ENCODE measurements around the gene ACTR1B. TPM values are rescaled to one million over a fixed set of nuclear protein-coding genes. Genes with fewer than 3 reads are reported as not detected.
"Not testable (repeated sequence)": the region's sequence is repeated elsewhere in the genome, so short reads cannot be mapped to it uniquely, and the experiment has no call there.

The ACTR1B gene
- 10 to 100 TPM; 87.4 to 94.3 TPM for total RNA-seq

DNA sequence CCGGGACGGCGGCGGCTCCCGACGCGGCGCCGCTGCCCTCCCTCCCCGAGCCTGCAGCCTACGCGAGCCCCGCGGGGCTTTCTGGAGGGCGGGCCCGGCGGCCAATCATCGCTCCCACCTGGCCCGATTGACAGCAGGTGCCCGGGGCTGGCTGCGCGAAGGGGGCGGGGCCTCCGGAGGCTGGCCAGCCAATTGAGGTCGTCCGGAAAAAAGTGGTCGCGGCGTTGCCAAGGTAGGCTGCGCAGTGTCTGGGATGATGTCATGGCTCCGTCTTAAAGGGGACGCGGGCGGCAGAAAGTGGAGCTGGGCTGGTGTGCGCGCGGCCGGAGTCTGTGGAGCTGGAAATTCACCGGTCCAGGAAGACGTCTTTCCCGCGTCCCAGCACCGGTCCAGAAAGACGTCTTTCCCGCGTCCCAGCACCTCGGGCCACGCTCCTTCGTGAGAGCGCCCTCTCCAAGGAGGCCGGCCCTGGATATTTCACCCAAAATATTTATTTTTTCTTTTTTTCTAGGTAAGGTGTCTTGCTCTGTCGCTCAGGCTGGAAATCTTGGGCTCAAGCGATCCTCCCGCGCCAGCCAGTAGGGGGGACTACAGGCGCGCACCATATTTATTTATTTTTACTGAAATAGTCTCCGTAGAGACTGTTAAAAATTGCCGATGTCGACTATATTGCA is at the start of gene ACTR1B:
TSS of gene ACTR1B (minus strand) at position 83 of the 674 bp plus-strand sequence. CDS start 154 bp downstream, outside the sequence.
- Mint-ChIP-seq H3K4me3 (peak within 1 kb of the TSS; percentile 91), H3K4me1 (peaks cover 34% of the 10 kb centered on the region), H3K27me3 (no peaks in the 10 kb centered on the region)

GRCh38 chr2:97712693-97713295 is 49.0 kb upstream of the ACTR1B start:
- peak; percentile 25 for ATAC-seq
- CTCF ChIA-PET = interaction anchor here (1.0 to 24.7 kb wide), 10 partner anchors 13 to 122 kb away, joined by 3 to 621 read pairs (median 4); partner anchors contain the start of genes ANKRD36B and COX5B
- Mint-ChIP-seq H3K4me1 (peaks cover 64% of the 10 kb centered on the region), H3K4me3 (peak overlapping the region; percentile 83), H3K27me3 (no peaks in the 10 kb centered on the region), H3K36me3 (peaks cover 34% of the 10 kb centered on the region), H3K27ac (peak overlapping the region; percentile 100), H3K9me3 (ENCODE audit: low read depth) (no peaks in the 10 kb centered on the region)
- no peak for DNase-seq

More for the DNA sequence above, at the start of gene ACTR1B:
- H3K36me3 Mint-ChIP-seq = peaks cover 11% of the 10 kb centered on the region
- CTCF ChIA-PET = interaction anchor here (0.7 to 8.2 kb wide), 14 partner anchors 9 to 337 kb away, joined by 3 to 102 read pairs (median 4); partner anchors contain the start of genes COX5B and ZAP70
- ATAC-seq (peak; percentile 88), DNase-seq (peak; percentile 99)
- H3K9me3 Mint-ChIP-seq (ENCODE audit: low read depth) = no peaks in the 10 kb centered on the region
- peak within 1 kb of the TSS; percentile 99 for H3K27ac Mint-ChIP-seq

GRCh38 chr2:97712175-97712574 is 48.3 kb upstream of the ACTR1B start:
- CTCF ChIA-PET = interaction anchor here (1.1 to 24.7 kb wide), 5 partner anchors 13 to 122 kb away, joined by 3 to 621 read pairs (median 40); partner anchors contain the start of gene ANKRD36B
- Mint-ChIP-seq H3K36me3 (peaks cover 34% of the 10 kb centered on the region), H3K4me3 (peak overlapping the region; percentile 83), H3K4me1 (peaks cover 59% of the 10 kb centered on the region), H3K27ac (peak overlapping the region; percentile 100)
- not testable (repeated sequence) for ATAC-seq; H3K27me3 Mint-ChIP-seq; H3K9me3 Mint-ChIP-seq (ENCODE audit: low read depth)
- DNase-seq = peak; percentile 38

DNA sequence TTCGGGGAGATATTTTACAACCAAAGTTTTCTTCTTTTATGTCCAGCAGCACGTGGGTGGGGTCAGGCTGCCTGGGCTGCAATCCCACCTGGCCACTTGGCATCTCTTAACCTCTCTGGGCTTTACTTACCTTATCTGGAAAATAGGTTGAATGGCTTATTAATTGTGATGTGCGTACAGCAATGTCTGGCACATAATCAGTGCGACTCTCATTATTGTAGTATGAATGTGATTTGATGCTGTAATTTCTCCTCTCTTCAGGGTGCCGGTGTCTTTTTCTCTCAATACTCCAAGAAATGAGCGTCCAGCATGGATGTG is 47.5 kb upstream of the ACTR1B start:
- CTCF ChIA-PET = interaction anchor here (0.8 to 24.7 kb wide), 5 partner anchors 12 to 673 kb away, joined by 3 to 621 read pairs (median 40); partner anchors contain the start of gene ANKRD36B

GRCh38 chr2:97708608-97709007 is 44.8 kb upstream of the ACTR1B start:
- peak; percentile 40 for DNase-seq
- Mint-ChIP-seq H3K27ac (no peak overlapping the region), H3K36me3 (peaks cover 4% of the 10 kb centered on the region), H3K9me3 (ENCODE audit: low read depth) (no peaks in the 10 kb centered on the region), H3K27me3 (no peaks in the 10 kb centered on the region), H3K4me3 (no peak overlapping the region), H3K4me1 (peaks cover 37% of the 10 kb centered on the region)
- CTCF ChIA-PET = interaction anchor here (1.0 to 24.7 kb wide), 9 partner anchors 9 to 676 kb away, joined by 3 to 621 read pairs (median 5); partner anchors contain the start of gene ANKRD36B
- no peak for ATAC-seq

More for the DNA sequence above, 47.5 kb upstream of the ACTR1B start:
- ATAC-seq (no peak), DNase-seq (no peak)
- Mint-ChIP-seq H3K36me3 (peaks cover 27% of the 10 kb centered on the region), H3K4me1 (peaks cover 52% of the 10 kb centered on the region), H3K27ac (peak overlapping the region; percentile 33), H3K9me3 (ENCODE audit: low read depth) (no peaks in the 10 kb centered on the region), H3K4me3 (no peak overlapping the region), H3K27me3 (no peaks in the 10 kb centered on the region)

- Mint-ChIP-seq H3K9me3 (ENCODE audit: low read depth) (no peaks in the 10 kb centered on the region), H3K27ac (no peak overlapping the region), H3K27me3 (no peaks in the 10 kb centered on the region), H3K4me3 (no peak overlapping the region), H3K4me1 (peaks cover 31% of the 10 kb centered on the region), H3K36me3 (peaks cover 2% of the 10 kb centered on the region)
- DNase-seq = peak; percentile 34
- ATAC-seq = no peak
- CTCF ChIA-PET = interaction anchor here (1.0 to 24.7 kb wide), 6 partner anchors 9 to 677 kb away, joined by 3 to 621 read pairs (median 22); partner anchors contain the start of gene ANKRD36B
Measured at GRCh38 chr2:97708048-97708380, 44.2 kb upstream of the ACTR1B start.

DNA sequence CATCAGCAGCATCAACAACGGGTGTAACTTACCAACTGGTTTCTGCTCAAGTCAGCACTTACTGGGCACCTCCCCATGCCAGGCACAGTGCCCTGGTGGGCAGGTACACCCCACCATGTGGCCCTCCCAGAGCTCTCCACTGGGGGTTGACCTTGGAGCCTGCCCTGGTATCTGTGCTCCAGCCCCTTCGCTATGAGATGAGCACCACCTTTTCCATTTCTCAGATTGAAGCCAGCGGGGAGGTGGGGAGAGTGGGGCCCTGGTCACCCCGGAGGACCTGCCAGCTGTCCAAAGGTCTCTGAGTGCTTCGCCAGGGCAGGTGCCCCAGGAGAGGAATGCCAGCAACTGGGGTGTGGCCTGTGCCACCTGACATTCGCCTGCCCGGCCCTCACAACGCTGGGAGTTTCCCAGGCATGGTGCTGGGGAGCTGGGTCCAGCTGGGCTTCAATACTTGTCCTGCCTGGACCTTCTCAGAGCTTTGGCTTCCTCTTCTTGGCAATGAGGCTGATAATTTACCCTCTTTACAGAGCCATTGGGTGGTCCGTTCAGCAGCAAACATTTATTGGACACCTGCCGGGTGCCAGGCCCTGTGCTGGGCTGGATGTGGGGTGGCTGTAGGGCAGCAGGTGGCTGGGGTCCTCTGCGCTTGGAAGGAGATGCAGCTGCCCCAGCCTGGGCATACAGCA is 43.7 kb upstream of the ACTR1B start:
- no peak overlapping the region for H3K27ac Mint-ChIP-seq
- DNase-seq (peak; percentile 37), ATAC-seq (no peak)
- H3K27me3 Mint-ChIP-seq = no peaks in the 10 kb centered on the region
- no peak overlapping the region for H3K4me3 Mint-ChIP-seq
- peaks cover 2% of the 10 kb centered on the region for H3K36me3 Mint-ChIP-seq
- CTCF ChIA-PET = interaction anchor here (1.3 to 24.7 kb wide), 5 partner anchors 8 to 677 kb away, joined by 3 to 621 read pairs (median 40); partner anchors contain the start of gene ANKRD36B
- H3K4me1 Mint-ChIP-seq = peaks cover 26% of the 10 kb centered on the region
- H3K9me3 Mint-ChIP-seq (ENCODE audit: low read depth) = no peaks in the 10 kb centered on the region

DNA sequence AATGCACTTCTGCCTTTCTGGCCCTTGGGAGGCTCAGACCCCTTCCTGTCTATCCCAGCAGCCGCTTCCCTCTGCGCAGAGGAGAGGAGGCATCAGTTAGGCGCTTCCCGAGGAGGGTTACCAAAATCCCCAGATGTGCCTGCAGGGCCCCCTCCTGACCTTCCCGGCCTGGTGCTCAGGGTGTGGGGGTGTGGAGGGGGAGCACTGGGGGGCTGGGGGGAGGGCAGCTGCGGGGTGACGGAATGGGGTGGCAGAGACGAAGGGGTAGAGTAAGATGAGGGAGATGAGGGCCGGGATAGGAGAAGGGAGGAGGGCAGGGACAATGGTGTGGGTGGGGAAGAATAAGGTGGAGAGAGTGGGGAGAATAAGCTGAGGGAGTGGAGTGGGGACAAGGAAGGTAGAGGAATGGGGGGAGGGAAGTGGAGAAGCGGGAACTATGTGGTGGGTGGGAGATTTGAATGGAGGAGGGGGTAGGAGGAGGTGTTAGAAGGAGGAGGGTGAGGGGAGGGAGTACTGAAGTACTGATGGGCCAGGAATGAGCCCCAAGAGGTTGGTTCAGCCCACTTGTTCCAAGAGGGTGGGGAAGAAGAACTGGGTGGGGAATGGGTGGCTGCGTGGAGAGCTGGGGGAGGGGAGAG is 43.0 kb upstream of the ACTR1B start:
- H3K9me3 Mint-ChIP-seq (ENCODE audit: low read depth) = no peaks in the 10 kb centered on the region
- H3K27ac Mint-ChIP-seq = no peak overlapping the region
- CTCF ChIA-PET = interaction anchor here (1.8 to 24.7 kb wide), 5 partner anchors 7 to 116 kb away, joined by 6 to 621 read pairs (median 8); partner anchors contain the start of gene ZAP70
- no peak for ATAC-seq
- H3K4me3 Mint-ChIP-seq = no peak overlapping the region
- H3K27me3 Mint-ChIP-seq = no peaks in the 10 kb centered on the region
- peaks cover 20% of the 10 kb centered on the region for H3K4me1 Mint-ChIP-seq
- H3K36me3 Mint-ChIP-seq = peaks cover 2% of the 10 kb centered on the region
- peak; percentile 25 for DNase-seq

DNA sequence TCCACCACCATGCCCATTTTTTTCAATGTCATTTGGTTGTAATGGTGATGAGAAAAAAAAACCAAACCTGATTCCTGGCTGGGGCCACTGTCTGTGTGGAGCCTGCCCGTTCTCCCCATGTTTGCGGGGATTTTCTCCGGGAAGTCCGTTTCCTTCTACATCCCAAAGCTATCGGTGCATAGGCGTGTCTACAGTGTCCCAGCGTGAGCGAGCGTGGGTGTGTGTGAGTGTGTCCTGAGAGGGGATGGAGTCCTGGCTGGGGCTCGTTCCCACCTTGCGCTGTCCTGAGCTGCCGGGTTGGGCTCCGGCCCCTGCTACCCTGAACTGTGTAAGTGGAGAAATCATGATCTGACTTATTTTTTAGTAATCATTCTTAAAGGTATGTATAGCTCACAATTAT is 42.3 kb upstream of the ACTR1B start:
- CTCF ChIA-PET = interaction anchor here (1.8 to 24.7 kb wide), 5 partner anchors 7 to 116 kb away, joined by 6 to 621 read pairs (median 8); partner anchors contain the start of gene ZAP70
- ATAC-seq (no peak), DNase-seq (no peak)
- Mint-ChIP-seq H3K27me3 (no peaks in the 10 kb centered on the region), H3K4me1 (peaks cover 12% of the 10 kb centered on the region), H3K4me3 (no peak overlapping the region), H3K9me3 (ENCODE audit: low read depth) (no peaks in the 10 kb centered on the region), H3K27ac (no peak overlapping the region), H3K36me3 (peaks cover 2% of the 10 kb centered on the region)

GRCh38 chr2:97704989-97705388 is 41.1 kb upstream of the ACTR1B start:
- CTCF ChIA-PET = interaction anchor here (1.8 to 24.7 kb wide), 5 partner anchors 6 to 114 kb away, joined by 6 to 621 read pairs (median 8); partner anchors contain the start of gene ZAP70
- Mint-ChIP-seq H3K9me3 (ENCODE audit: low read depth) (no peaks in the 10 kb centered on the region), H3K27ac (no peak overlapping the region), H3K4me1 (peaks cover 9% of the 10 kb centered on the region), H3K36me3 (peaks cover under 1% of the 10 kb centered on the region), H3K27me3 (no peaks in the 10 kb centered on the region), H3K4me3 (no peak overlapping the region)
- DNase-seq = no peak
- ATAC-seq = no peak

DNA sequence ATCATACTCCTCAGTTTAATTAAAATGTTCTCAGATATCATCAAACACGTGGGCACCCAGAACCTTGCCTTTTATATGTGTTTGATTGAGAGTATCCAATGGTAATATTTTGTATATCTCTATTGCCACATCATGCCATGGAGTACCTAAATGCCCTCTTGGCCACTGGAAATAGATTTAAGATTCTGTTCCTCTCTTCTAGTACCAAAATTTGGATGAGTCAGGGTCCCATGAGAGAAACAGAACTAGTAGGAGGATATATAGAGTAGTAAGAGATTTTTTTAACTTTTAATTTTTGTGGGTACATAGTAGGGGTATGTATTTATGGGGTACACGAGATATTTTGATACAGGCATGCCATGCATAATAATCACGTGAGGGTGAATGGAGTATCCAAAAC is 39.9 kb upstream of the ACTR1B start:
- Mint-ChIP-seq H3K27me3 (no peaks in the 10 kb centered on the region), H3K9me3 (ENCODE audit: low read depth) (no peaks in the 10 kb centered on the region), H3K4me1 (peaks cover 4% of the 10 kb centered on the region), H3K4me3 (no peak overlapping the region), H3K27ac (no peak overlapping the region), H3K36me3 (no peaks in the 10 kb centered on the region)
- ATAC-seq = no peak
- CTCF ChIA-PET = interaction anchor here (8.5 to 24.7 kb wide), 2 partner anchors 9 to 42 kb away, joined by 211 to 621 read pairs; partner anchors contain the start of gene ZAP70
- DNase-seq = no peak

DNA sequence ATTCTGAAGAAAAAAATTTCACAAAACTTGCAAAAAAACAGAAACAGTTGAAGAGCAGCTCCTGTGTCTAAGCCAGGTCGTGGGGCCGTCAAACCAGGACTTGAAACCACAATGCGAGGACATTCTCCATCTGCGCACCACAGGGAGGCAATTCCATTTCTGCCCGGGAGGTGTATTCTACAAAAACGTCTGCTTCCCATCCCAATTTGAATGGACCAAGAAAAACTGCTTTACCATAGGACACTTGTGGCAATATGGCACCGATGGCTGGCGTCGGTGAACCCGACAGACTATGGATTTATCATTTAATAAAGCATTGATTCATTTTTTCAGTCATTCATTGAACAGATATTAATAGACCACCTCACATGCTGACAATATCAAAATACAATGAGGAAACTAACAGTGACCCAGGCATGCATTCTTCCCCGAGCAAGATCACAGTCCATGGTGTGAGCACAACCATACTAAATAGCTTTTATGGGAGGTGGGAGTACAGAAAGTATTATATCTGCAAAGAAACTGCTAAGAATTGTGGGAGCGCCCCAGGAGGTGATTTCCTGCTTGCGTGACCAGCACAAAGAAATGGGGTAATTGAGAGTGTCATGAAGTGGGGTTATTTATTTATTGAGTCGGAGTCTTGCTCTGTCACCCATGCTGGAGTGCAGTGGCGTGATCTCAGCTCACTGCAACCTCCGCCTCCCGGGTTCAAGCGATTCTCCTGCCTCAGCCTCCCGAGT is 39.1 kb upstream of the ACTR1B start:
- H3K36me3 Mint-ChIP-seq = no peaks in the 10 kb centered on the region
- CTCF ChIA-PET = interaction anchor here (8.5 to 24.7 kb wide), 2 partner anchors 9 to 43 kb away, joined by 211 to 621 read pairs; partner anchors contain the start of gene ZAP70
- no peak overlapping the region for H3K4me3 Mint-ChIP-seq
- H3K9me3 Mint-ChIP-seq (ENCODE audit: low read depth) = no peaks in the 10 kb centered on the region
- H3K27ac Mint-ChIP-seq = no peak overlapping the region
- H3K4me1 Mint-ChIP-seq = peaks cover 4% of the 10 kb centered on the region
- DNase-seq = no peak
- H3K27me3 Mint-ChIP-seq = peaks cover 4% of the 10 kb centered on the region
- no peak for ATAC-seq
